AG09309 (cell line): ENCODE data around the gene ADCK2.
"Not testable (repeated sequence)": the region's sequence is repeated elsewhere in the genome, so short reads cannot be mapped to it uniquely, and the experiment has no call there.

Experiments used
- DNase-seq: peaks from one replicate; pipeline ENCODE4 v3.0.0-alpha.2; 2010; ENCODE audit warnings: low read depth
- H3K4me3 ChIP-seq: 2 replicates; pipeline ENCODE4 v1.5.1; 2011; ENCODE audit warnings: mild to moderate bottlenecking, low read depth, low read length, moderate library complexity; ENCODE audit not compliant: control insufficient read depth
- TF ChIP-seq, protein P1 (sequence below): IDR thresholded peaks from 2 replicates; pipeline ENCODE4 v1.5.1; 2011; ENCODE audit warnings: mild to moderate bottlenecking, low read depth, low read length, inconsistent platforms; ENCODE audit not compliant: insufficient read depth, control insufficient read depth; ENCODE audit errors: missing control alignments

ADCK2 gene, protein sequence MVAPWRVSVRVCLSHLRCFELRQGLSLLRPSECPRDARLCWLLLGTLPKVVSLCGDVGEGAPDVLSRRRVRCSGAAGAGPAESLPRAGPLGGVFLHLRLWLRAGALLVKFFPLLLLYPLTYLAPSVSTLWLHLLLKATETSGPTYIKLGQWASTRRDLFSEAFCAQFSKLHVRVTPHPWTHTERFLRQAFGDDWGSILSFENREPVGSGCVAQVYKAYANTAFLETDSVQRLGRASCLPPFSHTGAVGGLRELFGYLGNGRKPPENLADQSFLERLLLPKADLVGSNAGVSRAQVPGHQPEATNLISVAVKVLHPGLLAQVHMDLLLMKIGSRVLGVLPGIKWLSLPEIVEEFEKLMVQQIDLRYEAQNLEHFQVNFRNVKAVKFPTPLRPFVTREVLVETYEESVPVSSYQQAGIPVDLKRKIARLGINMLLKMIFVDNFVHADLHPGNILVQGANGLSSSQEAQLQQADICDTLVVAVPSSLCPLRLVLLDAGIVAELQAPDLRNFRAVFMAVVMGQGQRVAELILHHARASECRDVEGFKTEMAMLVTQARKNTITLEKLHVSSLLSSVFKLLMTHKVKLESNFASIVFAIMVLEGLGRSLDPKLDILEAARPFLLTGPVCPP

DNA sequence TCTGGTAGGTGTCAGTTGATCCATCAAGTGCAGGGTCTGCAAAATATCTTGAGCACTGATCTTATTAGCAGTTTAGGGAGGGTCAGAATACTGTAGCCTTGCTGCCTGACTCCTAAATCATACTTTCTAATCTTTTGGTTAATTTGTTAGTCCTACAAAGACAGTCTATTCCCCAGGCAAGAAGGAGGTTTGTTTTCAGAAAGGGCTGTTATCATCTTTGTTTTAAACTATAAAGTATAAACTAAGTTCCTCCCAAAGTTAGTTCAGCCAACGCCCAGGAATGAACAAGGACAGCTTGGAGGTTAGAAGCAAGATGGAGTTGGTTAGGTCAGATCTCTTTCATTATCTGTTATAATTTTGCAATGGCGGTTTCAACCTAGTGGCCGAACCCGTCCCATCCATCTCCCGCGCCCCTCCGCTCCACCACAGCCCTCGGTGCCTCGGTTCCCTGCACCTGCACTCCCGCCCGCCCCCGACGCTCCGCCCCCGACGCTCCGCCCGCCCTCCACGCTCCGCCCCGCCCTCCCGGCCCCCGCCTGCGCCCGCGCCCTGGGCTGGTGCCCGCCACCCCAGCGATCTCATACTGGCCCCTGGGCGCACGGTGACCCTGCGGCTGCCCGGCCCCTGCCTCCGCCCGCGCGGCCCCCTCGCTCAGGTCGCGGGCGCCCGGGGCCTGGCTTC lies at the start of gene ADCK2:
ADCK2 (plus strand) TSS at position 564 of the 681 bp plus-strand sequence. CDS start 386 bp downstream, outside the sequence.
- peak within 1 kb of the TSS; percentile 53 for H3K4me3 ChIP-seq
- TF ChIP-seq, protein P1, sequence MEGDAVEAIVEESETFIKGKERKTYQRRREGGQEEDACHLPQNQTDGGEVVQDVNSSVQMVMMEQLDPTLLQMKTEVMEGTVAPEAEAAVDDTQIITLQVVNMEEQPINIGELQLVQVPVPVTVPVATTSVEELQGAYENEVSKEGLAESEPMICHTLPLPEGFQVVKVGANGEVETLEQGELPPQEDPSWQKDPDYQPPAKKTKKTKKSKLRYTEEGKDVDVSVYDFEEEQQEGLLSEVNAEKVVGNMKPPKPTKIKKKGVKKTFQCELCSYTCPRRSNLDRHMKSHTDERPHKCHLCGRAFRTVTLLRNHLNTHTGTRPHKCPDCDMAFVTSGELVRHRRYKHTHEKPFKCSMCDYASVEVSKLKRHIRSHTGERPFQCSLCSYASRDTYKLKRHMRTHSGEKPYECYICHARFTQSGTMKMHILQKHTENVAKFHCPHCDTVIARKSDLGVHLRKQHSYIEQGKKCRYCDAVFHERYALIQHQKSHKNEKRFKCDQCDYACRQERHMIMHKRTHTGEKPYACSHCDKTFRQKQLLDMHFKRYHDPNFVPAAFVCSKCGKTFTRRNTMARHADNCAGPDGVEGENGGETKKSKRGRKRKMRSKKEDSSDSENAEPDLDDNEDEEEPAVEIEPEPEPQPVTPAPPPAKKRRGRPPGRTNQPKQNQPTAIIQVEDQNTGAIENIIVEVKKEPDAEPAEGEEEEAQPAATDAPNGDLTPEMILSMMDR = no peak
- DNase-seq = no peak

DNA sequence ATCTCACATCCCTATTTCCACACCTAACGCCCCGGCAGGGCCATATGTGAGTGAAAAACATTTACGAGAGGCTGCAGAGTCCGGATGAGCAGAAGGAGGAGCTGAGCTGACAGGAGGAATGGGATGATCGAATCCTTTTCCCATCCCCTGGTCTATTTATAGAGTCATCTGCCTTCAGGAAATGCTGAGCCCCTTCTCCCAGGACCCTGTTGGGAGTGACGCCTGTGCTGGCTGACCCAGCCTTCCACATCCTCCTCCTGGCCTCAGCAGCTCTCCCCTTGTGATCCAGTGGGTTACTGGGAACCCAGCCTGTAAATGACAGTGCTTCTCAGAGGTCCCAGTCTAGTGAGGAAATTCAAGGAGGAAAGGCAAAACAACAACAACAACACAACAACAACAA lies 48.8 kb upstream of the ADCK2 start:
- TF ChIP-seq, protein P1 = no peak

DNA sequence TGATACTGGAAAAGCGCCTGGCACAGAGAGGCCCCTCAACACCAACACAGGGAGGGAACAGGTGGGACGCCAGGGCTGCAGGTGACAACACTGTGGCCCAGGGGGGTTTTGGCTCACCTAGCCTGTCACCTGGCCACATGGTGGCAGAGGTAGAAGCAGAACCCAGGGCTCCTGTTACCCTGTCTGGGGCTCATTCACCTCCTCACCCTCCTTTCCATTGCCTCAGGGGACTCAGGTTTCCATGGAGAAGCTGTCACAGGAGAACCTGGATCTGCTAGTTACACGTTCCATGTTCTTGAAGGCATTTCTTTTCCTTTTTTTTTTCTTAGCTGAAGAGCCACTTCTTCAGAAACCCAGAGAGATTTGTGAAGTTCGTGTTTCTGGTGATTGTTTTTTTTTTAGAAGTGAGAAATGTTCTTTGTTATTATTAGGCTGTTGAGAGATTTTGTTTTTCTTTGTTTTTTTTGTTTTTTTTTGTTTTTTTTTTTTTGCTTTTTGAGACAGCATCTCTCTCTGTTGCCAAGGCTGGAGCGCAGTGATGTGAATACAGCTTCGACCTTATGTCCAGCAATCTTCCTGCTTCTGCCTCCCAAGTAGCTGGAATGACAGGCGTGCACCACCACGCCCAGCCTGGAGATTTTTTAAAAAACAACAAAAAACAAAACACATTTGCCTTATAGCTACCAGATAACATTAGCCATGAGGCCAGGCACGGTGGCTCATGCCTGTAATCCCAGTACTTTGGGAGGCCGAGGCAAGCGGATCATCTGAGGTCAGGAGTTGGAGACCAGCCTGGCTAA lies 48.2 kb upstream of the ADCK2 start:
- DNase-seq = no peak
- TF ChIP-seq, protein P1 = no peak
- H3K4me3 ChIP-seq = no peak overlapping the region

More for the DNA sequence above, 48.8 kb upstream of the ADCK2 start:
- no peak for DNase-seq
- no peak overlapping the region for H3K4me3 ChIP-seq

DNA sequence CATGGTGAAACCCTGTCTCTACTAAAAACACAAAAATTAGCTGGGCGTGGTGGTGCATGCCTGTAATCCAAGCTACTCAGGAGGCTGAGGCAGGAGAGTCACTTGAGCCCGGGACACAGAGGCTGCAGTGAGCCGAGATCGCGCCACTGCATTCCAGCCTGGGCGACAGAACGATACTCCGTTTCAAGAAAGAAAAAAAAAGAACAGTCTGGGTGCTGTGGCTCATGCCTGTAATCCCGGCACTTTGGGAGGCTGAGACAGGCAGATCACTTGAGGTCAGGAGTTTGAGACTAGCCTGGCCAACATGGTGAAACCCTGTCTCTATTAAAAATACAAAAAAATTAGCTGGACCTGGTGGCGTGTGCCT lies 47.6 kb upstream of the ADCK2 start:
- DNase-seq, H3K4me3 ChIP-seq: not testable (repeated sequence)

DNA sequence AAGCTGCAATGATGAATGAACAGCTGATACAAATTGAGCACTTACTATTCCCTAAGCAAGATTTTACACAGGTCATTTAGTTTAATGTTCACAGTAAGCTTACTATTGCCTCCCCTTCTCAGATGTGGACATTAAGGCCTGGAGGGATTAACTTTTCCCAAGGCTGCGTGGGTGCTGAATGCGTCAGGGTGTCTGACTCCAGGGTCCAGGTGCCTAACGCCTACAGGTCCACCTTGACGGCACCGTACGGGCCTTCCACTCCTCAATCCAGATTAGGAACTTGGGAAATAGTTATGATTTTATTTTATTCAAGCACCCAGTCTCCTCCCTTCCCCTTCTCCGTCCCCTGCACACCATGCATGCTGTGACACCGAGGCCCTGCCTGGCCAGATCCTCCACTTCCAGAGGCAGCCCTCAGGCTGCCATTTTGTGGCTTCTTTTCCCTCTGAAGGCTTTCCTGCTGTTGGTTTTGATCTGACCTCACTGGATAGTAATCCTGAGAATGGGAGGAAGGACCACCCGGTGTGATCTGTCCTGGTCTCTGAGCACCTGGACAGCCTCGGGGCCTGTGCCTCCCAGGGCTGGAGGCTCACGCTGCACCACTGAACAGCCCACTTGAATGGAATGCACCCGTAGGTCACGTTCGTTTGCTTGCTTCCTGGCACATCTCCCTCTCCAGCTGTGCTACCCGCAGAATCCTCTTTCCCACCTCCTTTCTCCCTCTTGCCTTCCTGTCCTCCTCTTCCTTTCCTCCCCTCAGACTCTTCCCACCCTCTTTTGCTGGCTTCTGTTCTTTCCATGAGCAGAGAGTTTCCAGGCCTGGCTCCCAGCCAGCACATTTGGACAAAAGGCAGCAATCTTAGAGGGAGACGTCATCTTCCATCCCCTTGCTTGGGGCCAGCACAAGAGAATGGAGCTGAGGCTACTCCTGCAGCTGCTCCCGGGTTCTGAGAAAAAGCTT lies 46.6 kb upstream of the ADCK2 start:
- no peak overlapping the region for H3K4me3 ChIP-seq
- DNase-seq = peak; percentile 73
- TF ChIP-seq, protein P1 = no peak

DNA sequence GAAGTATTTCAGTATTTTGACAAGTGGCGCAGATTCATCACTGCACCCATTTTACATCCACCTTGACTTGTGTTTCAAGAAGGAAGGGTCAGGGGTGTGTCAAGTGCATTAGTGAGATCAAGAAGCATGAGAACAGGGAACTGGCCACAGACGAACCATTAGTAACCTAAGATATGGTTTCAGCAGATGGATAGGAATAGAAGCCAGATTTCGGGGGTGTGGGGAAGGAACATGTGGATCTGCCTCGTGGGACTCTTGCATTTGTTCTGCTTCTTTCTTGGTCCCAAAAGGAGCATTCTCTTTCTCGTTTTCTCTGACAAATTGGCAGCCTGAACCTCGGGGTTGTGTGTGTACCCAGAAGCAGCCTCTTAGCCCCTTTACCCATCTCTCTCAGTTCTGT lies 41.7 kb upstream of the ADCK2 start:
- no peak overlapping the region for H3K4me3 ChIP-seq
- DNase-seq = no peak
- TF ChIP-seq, protein P1 = no peak
